SU-DHL-6 (cell line): ENCODE measurements around the gene UBR3.

ENCODE experiments used
- H2AFZ ChIP-seq: fragments of 200-600 bp; sonication (generic); 2 replicates; pipeline ENCODE4 v1.6.1; 2014; ENCODE audit warnings: low read depth, mild to moderate bottlenecking, moderate library complexity, mixed read lengths, antibody characterized with exemption, low read length; ENCODE audit not compliant: severe bottlenecking
- H3F3A ChIP-seq: fragments of 200-600 bp; shearing (Covaris generic); 2 replicates; pipeline ENCODE4 v1.6.0; 2016; ENCODE audit warnings: antibody characterized with exemption, mild to moderate bottlenecking; ENCODE audit not compliant: insufficient read depth
- H3K27ac ChIP-seq: fragments of 200-600 bp; sonication (generic); 2 replicates; pipeline ENCODE4 v1.5.1; 2016; ENCODE audit warnings: low read depth, mild to moderate bottlenecking, low read length, moderate library complexity, mixed read lengths
- H3K27me3 ChIP-seq: fragments of 200-600 bp; sonication (generic), shearing (Covaris generic); 2 replicates; pipeline ENCODE4 v1.6.0; 2014; ENCODE audit warnings: mild to moderate bottlenecking, low read length
- H3K36me3 ChIP-seq: fragments of 200-600 bp; sonication (generic); 2 replicates; pipeline ENCODE4 v1.6.1; 2014; ENCODE audit warnings: mild to moderate bottlenecking, low read length, mixed read lengths
- H3K4me2 ChIP-seq: fragments of 300-600, 200-600 bp; shearing (Covaris generic), sonication (generic); 2 replicates; pipeline ENCODE4 v1.6.0; 2014; ENCODE audit warnings: low read length, low read depth, mild to moderate bottlenecking; ENCODE audit not compliant: poor library complexity, severe bottlenecking
- H3K4me3 ChIP-seq: fragments of 200-600 bp; sonication (generic); 2 replicates; pipeline ENCODE4 v1.5.1; 2014; ENCODE audit warnings: antibody characterized with exemption, low read length, mild to moderate bottlenecking, mixed read lengths; ENCODE audit not compliant: insufficient read depth, poor library complexity, severe bottlenecking
- H3K79me2 ChIP-seq: fragments of 200-600 bp; sonication (generic); 2 replicates; pipeline ENCODE4 v1.6.1; 2014; ENCODE audit warnings: mild to moderate bottlenecking, low read length, moderate library complexity; ENCODE audit not compliant: insufficient read depth
- H3K9ac ChIP-seq: fragments of 200-600 bp; sonication (generic); 2 replicates; pipeline ENCODE4 v1.7.0; 2014; ENCODE audit warnings: mild to moderate bottlenecking, low read length
- H3K9me2 ChIP-seq: fragments of 200-600 bp; sonication (generic); replicated peaks from 2 replicates; pipeline ENCODE4 v1.6.1; 2014; ENCODE audit warnings: low read length; ENCODE audit not compliant: insufficient read depth
- H3K9me3 ChIP-seq: fragments of 200-600 bp; sonication (generic); 2 replicates; pipeline ENCODE4 v1.6.1; 2014; ENCODE audit warnings: low read length, mixed read lengths; ENCODE audit not compliant: insufficient read depth
- H4K20me1 ChIP-seq: fragments of 200-600 bp; sonication (generic); 2 replicates; pipeline ENCODE4 v1.6.1; 2014; ENCODE audit warnings: low read depth, mild to moderate bottlenecking, antibody characterized with exemption, low read length, moderate library complexity, mixed read lengths
- CTCF ChIP-seq: fragments of 200-600 bp; sonication (generic); IDR thresholded peaks from one replicate; pipeline ENCODE4 v1.5.1; 2017; ENCODE audit warnings: antibody characterized with exemption, mild to moderate bottlenecking, low read length, moderate library complexity; ENCODE audit not compliant: insufficient read depth, poor library complexity, severe bottlenecking
- EZH2phosphoT487 ChIP-seq: fragments of 200-600 bp; sonication (generic), shearing (Covaris generic); conservative IDR thresholded peaks from 2 replicates; pipeline ENCODE4 v1.6.1; 2018; ENCODE audit warnings: mild to moderate bottlenecking, antibody characterized with exemption, low read length, moderate library complexity, mixed read lengths

The UBR3 gene

GRCh38 chr2:170086117-170086688, 258.9 kb downstream of the UBR3 start:
- H3K4me3 ChIP-seq: no peak overlapping the region

GRCh38 chr2:170086751-170087412, 259.6 kb downstream of the UBR3 start:
- Histone ChIP-seq H3K4me3 (no peak overlapping the region), H3K27ac (no peak overlapping the region), H3K4me2 (no peak overlapping the region), H3K79me2 (no peaks in the 10 kb centered on the region), H3K9ac (no peak overlapping the region), H3K9me2 (no peaks in the 10 kb centered on the region), H3K9me3 (no peaks in the 10 kb centered on the region), H3K36me3 (no peaks in the 10 kb centered on the region), H4K20me1 (no peaks in the 10 kb centered on the region), H3F3A (no peaks in the 10 kb centered on the region), H2AFZ (no peak overlapping the region), H3K27me3 (no peaks in the 10 kb centered on the region)
- no peak for TF ChIP-seq EZH2phosphoT487
- no peak for TF ChIP-seq CTCF

More at GRCh38 chr2:170086117-170086688, 258.9 kb downstream of the UBR3 start:
- H3F3A ChIP-seq: no peaks in the 10 kb centered on the region
- H4K20me1 ChIP-seq: no peaks in the 10 kb centered on the region
- no peak overlapping the region for H3K27ac ChIP-seq
- H3K9me3 ChIP-seq: no peaks in the 10 kb centered on the region
- no peaks in the 10 kb centered on the region for H3K9me2 ChIP-seq
- H3K4me2 ChIP-seq: no peak overlapping the region
- H3K27me3 ChIP-seq: no peaks in the 10 kb centered on the region
- H3K79me2 ChIP-seq: no peaks in the 10 kb centered on the region
- no peak overlapping the region for H2AFZ ChIP-seq
- TF ChIP-seq EZH2phosphoT487 (no peak), CTCF (no peak)
- no peak overlapping the region for H3K9ac ChIP-seq
- H3K36me3 ChIP-seq: no peaks in the 10 kb centered on the region

- H3K27me3 ChIP-seq: no peaks in the 10 kb centered on the region
- H3K9ac ChIP-seq: no peak overlapping the region
- no peaks in the 10 kb centered on the region for H3F3A ChIP-seq
- H3K9me3 ChIP-seq: no peaks in the 10 kb centered on the region
- no peaks in the 10 kb centered on the region for H3K36me3 ChIP-seq
- TF ChIP-seq EZH2phosphoT487 (no peak), CTCF (no peak)
- no peaks in the 10 kb centered on the region for H3K79me2 ChIP-seq
- no peak overlapping the region for H3K4me2 ChIP-seq
- H3K9me2 ChIP-seq: no peaks in the 10 kb centered on the region
- H4K20me1 ChIP-seq: no peaks in the 10 kb centered on the region
- no peak overlapping the region for H3K27ac ChIP-seq
- H3K4me3 ChIP-seq: no peak overlapping the region
- H2AFZ ChIP-seq: no peak overlapping the region
Observed at GRCh38 chr2:170087413-170087793, 260.1 kb downstream of the UBR3 start.
